ENCODE measurements around the gene USP17L21. TPM values are rescaled to one million over a fixed set of nuclear protein-coding genes. Genes with fewer than 3 reads are reported as not detected.
"Not testable (repeated sequence)": the region's sequence is repeated elsewhere in the genome, so short reads cannot be mapped to it uniquely, and the experiment has no call there.

USP17L21 gene
- total RNA-seq: not detected

DNA sequence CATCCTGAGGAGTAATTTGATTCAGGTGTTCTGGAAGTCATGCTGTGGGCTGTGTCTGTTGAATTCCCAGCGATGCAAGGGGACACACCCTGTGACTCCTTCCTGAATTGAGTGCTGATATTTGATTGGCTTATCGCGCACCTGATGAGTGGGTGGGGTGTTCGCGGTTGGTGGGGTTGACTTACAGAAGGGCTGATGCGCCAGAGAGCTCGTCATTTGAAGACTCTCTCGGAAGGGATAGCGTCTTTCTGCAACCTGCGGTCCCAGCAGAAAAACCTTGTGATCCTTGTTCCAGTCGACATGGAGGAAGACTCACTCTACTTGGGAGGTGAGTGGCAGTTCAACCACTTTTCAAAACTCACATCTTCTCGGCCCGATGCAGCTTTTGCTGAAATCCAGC is at the start of gene USP17L21:
Gene USP17L21 (plus strand): TSS at position 301 of the 400 bp plus-strand sequence. CDS start 0 bp downstream, at position 301.
- H3K4me1 ChIP-seq; H3K4me3 ChIP-seq; H3K9me3 ChIP-seq; DNase-seq (ENCODE audit: low spot score in 2 of 2); H3K36me3 ChIP-seq; H3K27ac ChIP-seq; H3K27me3 ChIP-seq: not testable (repeated sequence)
- no CpG with 5 or more reads among the region's 13 CpGs for WGBS

GRCh38 chr4:9214701-9215100 is 48.0 kb upstream of the USP17L21 start:
- WGBS: 77% methylated on average over 10 of the region's 14 CpGs
- not testable (repeated sequence) for H3K36me3 ChIP-seq, H3K9me3 ChIP-seq, H3K4me1 ChIP-seq, H3K4me3 ChIP-seq, H3K27ac ChIP-seq, H3K27me3 ChIP-seq
- peak in 1 of 2 donors; percentile 60 for DNase-seq (ENCODE audit: low spot score in 2 of 2)

GRCh38 chr4:9215105-9215504 is 47.6 kb upstream of the USP17L21 start, which contains the start of gene USP17L11:
USP17L11 (plus strand) TSS chr4:9215405; CDS start chr4:9215405, 0 bp downstream.
- no CpG with 5 or more reads among the region's 14 CpGs for WGBS
- H3K4me1 ChIP-seq; H3K36me3 ChIP-seq; H3K27me3 ChIP-seq; DNase-seq (ENCODE audit: low spot score in 2 of 2); H3K27ac ChIP-seq; H3K9me3 ChIP-seq; H3K4me3 ChIP-seq: not testable (repeated sequence)

DNA sequence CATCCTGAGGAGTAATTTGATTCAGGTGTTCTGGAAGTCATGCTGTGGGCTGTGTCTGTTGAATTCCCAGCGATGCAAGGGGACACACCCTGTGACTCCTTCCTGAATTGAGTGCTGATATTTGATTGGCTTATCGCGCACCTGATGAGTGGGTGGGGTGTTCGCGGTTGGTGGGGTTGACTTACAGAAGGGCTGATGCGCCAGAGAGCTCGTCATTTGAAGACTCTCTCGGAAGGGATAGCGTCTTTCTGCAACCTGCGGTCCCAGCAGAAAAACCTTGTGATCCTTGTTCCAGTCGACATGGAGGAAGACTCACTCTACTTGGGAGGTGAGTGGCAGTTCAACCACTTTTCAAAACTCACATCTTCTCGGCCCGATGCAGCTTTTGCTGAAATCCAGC is 42.8 kb upstream of the USP17L21 start, which contains the start of gene USP17L12:
Gene USP17L12 (plus strand): TSS at position 301 of the 400 bp plus-strand sequence. CDS start 0 bp downstream, at position 301.
- H3K4me3 ChIP-seq; H3K9me3 ChIP-seq; H3K36me3 ChIP-seq; H3K27ac ChIP-seq; H3K4me1 ChIP-seq; DNase-seq (ENCODE audit: low spot score in 2 of 2); H3K27me3 ChIP-seq: not testable (repeated sequence)
- no CpG with 5 or more reads among the region's 13 CpGs for WGBS

DNA sequence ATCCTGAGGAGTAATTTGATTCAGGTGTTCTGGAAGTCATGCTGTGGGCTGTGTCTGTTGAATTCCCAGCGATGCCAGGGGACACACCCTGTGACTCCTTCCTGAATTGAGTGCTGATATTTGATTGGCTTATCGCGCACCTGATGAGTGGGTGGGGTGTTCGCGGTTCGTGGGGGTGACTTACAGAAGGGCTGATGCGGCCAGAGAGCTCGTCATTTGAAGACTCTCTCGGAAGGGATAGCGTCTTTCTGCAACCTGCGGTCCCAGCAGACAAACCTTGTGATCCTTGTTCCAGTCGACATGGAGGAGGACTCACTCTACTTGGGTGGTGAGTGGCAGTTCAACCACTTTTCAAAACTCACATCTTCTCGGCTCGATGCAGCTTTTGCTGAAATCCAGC is 38.1 kb upstream of the USP17L21 start, which contains the start of gene USP17L13:
Gene USP17L13 (plus strand): TSS at position 301 of the 400 bp plus-strand sequence. CDS start 0 bp downstream, at position 301.
- H3K27ac ChIP-seq; H3K27me3 ChIP-seq; H3K36me3 ChIP-seq; H3K4me3 ChIP-seq; H3K9me3 ChIP-seq; H3K4me1 ChIP-seq; DNase-seq (ENCODE audit: low spot score in 2 of 2): not testable (repeated sequence)
- no CpG with 5 or more reads among the region's 14 CpGs for WGBS

- not testable (repeated sequence) for H3K27me3 ChIP-seq, H3K36me3 ChIP-seq, H3K4me1 ChIP-seq, H3K4me3 ChIP-seq, H3K27ac ChIP-seq, H3K9me3 ChIP-seq
- DNase-seq (ENCODE audit: low spot score in 2 of 2): peak in 1 of 2 donors; percentile 60
- 100% methylated on average over 4 of the region's 8 CpGs for WGBS
Measured at GRCh38 chr4:9230249-9230648, 32.4 kb upstream of the USP17L21 start.

DNA sequence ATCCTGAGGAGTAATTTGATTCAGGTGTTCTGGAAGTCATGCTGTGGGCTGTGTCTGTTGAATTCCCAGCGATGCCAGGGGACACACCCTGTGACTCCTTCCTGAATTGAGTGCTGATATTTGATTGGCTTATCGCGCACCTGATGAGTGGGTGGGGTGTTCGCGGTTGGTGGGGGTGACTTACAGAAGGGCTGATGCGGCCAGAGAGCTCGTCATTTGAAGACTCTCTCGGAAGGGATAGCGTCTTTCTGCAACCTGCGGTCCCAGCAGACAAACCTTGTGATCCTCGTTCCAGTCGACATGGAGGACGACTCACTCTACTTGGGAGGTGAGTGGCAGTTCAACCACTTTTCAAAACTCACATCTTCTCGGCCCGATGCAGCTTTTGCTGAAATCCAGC is 28.6 kb upstream of the USP17L21 start, which contains the start of gene USP17L15:
Gene USP17L15 (plus strand): TSS at position 301 of the 400 bp plus-strand sequence. CDS start 0 bp downstream, at position 301.
- not testable (repeated sequence) for H3K9me3 ChIP-seq; H3K4me1 ChIP-seq; H3K27me3 ChIP-seq; H3K27ac ChIP-seq; DNase-seq (ENCODE audit: low spot score in 2 of 2); H3K36me3 ChIP-seq; H3K4me3 ChIP-seq
- WGBS: no CpG with 5 or more reads among the region's 15 CpGs

GRCh38 chr4:9238461-9238860 is 24.2 kb upstream of the USP17L21 start:
- not testable (repeated sequence) for H3K27ac ChIP-seq, H3K36me3 ChIP-seq, H3K9me3 ChIP-seq, H3K27me3 ChIP-seq, H3K4me3 ChIP-seq, H3K4me1 ChIP-seq
- no CpG with 5 or more reads among the region's 12 CpGs for WGBS
- peak; percentile 10 to 78 for DNase-seq (ENCODE audit: low spot score in 2 of 2)

DNA sequence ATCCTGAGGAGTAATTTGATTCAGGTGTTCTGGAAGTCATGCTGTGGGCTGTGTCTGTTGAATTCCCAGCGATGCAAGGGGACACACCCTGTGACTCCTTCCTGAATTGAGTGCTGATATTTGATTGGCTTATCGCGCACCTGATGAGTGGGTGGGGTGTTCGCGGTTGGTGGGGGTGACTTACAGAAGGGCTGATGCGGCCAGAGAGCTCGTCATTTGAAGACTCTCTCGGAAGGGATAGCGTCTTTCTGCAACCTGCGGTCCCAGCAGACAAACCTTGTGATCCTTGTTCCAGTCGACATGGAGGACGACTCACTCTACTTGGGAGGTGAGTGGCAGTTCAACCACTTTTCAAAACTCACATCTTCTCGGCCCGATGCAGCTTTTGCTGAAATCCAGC is 19.1 kb upstream of the USP17L21 start, which contains the start of gene USP17L17:
Gene USP17L17 (plus strand): TSS at position 301 of the 400 bp plus-strand sequence. CDS start 0 bp downstream, at position 301.
- H3K4me1 ChIP-seq; H3K27me3 ChIP-seq; H3K4me3 ChIP-seq; H3K27ac ChIP-seq; H3K9me3 ChIP-seq; H3K36me3 ChIP-seq; DNase-seq (ENCODE audit: low spot score in 2 of 2): not testable (repeated sequence)
- WGBS: no CpG with 5 or more reads among the region's 14 CpGs

GRCh38 chr4:9247953-9248680 is 14.6 kb upstream of the USP17L21 start, which contains the start of gene USP17L18:
USP17L18 (plus strand) TSS chr4:9248630; CDS start chr4:9248630, 0 bp downstream.
- H3K9me3 ChIP-seq, H3K36me3 ChIP-seq, H3K4me1 ChIP-seq, H3K27me3 ChIP-seq, H3K27ac ChIP-seq, H3K4me3 ChIP-seq: not testable (repeated sequence)
- peak; percentile 64 to 91 for DNase-seq (ENCODE audit: low spot score in 2 of 2)
- 91% methylated on average over 10 of the region's 26 CpGs for WGBS

- no CpG with 5 or more reads among the region's 13 CpGs for WGBS
- H3K27ac ChIP-seq: not testable (repeated sequence)
Measured at GRCh38 chr4:9253078-9253477, 9.6 kb upstream of the USP17L21 start, which contains the start of gene USP17L19. USP17L19 (plus strand) TSS chr4:9253378; CDS start chr4:9253378, 0 bp downstream.

GRCh38 chr4:9257824-9258223 is 4.8 kb upstream of the USP17L21 start, which contains the start of gene USP17L20:
USP17L20 (plus strand) TSS chr4:9258124; CDS start chr4:9258124, 0 bp downstream.
- not testable (repeated sequence) for H3K27me3 ChIP-seq; DNase-seq (ENCODE audit: low spot score in 2 of 2); H3K27ac ChIP-seq; H3K36me3 ChIP-seq; H3K4me3 ChIP-seq; H3K9me3 ChIP-seq; H3K4me1 ChIP-seq
- no CpG with 5 or more reads among the region's 15 CpGs for WGBS

More at GRCh38 chr4:9253078-9253477, 9.6 kb upstream of the USP17L21 start, which contains the start of gene USP17L19:
- H3K4me3 ChIP-seq; H3K27me3 ChIP-seq; H3K9me3 ChIP-seq; H3K4me1 ChIP-seq; DNase-seq (ENCODE audit: low spot score in 2 of 2); H3K36me3 ChIP-seq: not testable (repeated sequence)

- H3K36me3 ChIP-seq; H3K27me3 ChIP-seq; H3K4me3 ChIP-seq; H3K9me3 ChIP-seq; H3K4me1 ChIP-seq; DNase-seq (ENCODE audit: low spot score in 2 of 2); H3K27ac ChIP-seq: not testable (repeated sequence)
- no CpG with 5 or more reads among the region's 15 CpGs for WGBS
Measured at GRCh38 chr4:9267319-9267718, 4.6 kb downstream of the USP17L21 start, which contains the start of gene USP17L22. USP17L22 (plus strand) TSS chr4:9267619; CDS start chr4:9267619, 0 bp downstream.

DNA sequence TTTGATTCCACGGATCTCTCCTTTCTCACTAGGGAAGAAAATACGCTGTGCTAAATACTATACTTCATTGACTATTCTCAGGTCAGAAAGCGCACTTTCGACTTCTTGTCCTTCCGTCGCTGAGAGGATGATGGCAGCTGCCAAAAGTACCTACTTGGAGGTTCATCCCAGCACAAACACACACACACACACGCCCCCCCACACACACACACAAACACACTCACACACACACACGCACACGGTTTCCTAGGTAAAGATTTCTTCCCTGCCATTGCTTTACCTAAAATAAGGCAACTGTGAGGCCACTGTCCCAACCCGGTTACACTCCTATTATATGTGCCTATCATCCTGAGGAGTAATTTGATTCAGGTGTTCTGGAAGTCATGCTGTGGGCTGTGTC is 9.0 kb downstream of the USP17L21 start:
- not testable (repeated sequence) for H3K36me3 ChIP-seq, H3K27ac ChIP-seq, H3K4me1 ChIP-seq, H3K4me3 ChIP-seq, H3K27me3 ChIP-seq, H3K9me3 ChIP-seq
- peak; percentile 84 to 93 for DNase-seq (ENCODE audit: low spot score in 2 of 2)
- WGBS: 88% methylated on average over 8 of the region's 10 CpGs
